ENCODE data around the gene SQOR.

GRCh38 chr15:45618813-45619212 lies 16.0 kb upstream of the SQOR start:
- no peak for TF ChIP-seq CTCF (IDR thresholded peaks at IDR 0.05)
- TF ChIP-seq EP300 (IDR thresholded peaks at IDR 0.05) = no peak
- TF ChIP-seq POLR2A (IDR thresholded peaks at IDR 0.05) = no peak
